Cardiac muscle cell (in vitro differentiated cells and primary cell): ENCODE data around the gene LRRC4C. TPM values are rescaled to one million over a fixed set of nuclear protein-coding genes. Genes with fewer than 3 reads are reported as not detected.

ENCODE experiments used
- DNase-seq, 2 donors: peaks; one replicate each; pipeline versions ENCODE4 v3.0.0 to v3.0.0-alpha.2; 2010 to 2017; ENCODE audit warnings: low read depth in 1 of 2, low spot score in 1 of 2
- H3K27ac ChIP-seq: fragments of 200-600 bp; sonication (generic); 2 replicates; pipeline ENCODE4 v1.5.1; 2016
- H3K27me3 ChIP-seq: fragments of 200-600 bp; sonication (generic); 2 replicates; pipeline ENCODE4 v1.6.0; 2016; ENCODE audit warnings: control low read depth
- H3K36me3 ChIP-seq: fragments of 200-600 bp; sonication (generic); 2 replicates; pipeline ENCODE4 v1.5.1; 2016; ENCODE audit warnings: control low read depth
- H3K4me1 ChIP-seq: fragments of 200-600 bp; sonication (generic); 2 replicates; pipeline ENCODE4 v1.8.1; 2017; ENCODE audit warnings: low read depth, mild to moderate bottlenecking, mixed run types
- H3K4me3 ChIP-seq: fragments of 200-600 bp; sonication (generic); 2 replicates; pipeline ENCODE4 v1.5.1; 2016; ENCODE audit warnings: mild to moderate bottlenecking
- H3K9me3 ChIP-seq: fragments of 200-600 bp; sonication (generic); 2 replicates; pipeline ENCODE4 v1.5.1; 2017; ENCODE audit warnings: low read depth, mild to moderate bottlenecking, control low read depth
- polyA plus RNA-seq: library from polyadenylated mRNA; unstranded; fragments of >200 nt; fragmentation: Nextera tagmentation; extraction: Ambion mirVana; gene quantifications from 2 replicates; pipeline ENCODE4 v1.2.1, GENCODE V29; 2016
- total RNA-seq: library from RNA; depleted of rRNA; stranded (reverse); fragments of >200 nt; gene quantifications from 2 replicates; pipeline ENCODE4 v1.2.3, GENCODE V29; 2016
- TF ChIP-seq, protein P1 (sequence below): IDR thresholded peaks from 2 replicates; pipeline ENCODE4 v1.5.1; 2012; ENCODE audit warnings: low read depth, mild to moderate bottlenecking, low read length

LRRC4C gene
- total and polyA plus RNA-seq, 2 experiments from 2014 or later: 0.66 to 0.77 TPM

DNA sequence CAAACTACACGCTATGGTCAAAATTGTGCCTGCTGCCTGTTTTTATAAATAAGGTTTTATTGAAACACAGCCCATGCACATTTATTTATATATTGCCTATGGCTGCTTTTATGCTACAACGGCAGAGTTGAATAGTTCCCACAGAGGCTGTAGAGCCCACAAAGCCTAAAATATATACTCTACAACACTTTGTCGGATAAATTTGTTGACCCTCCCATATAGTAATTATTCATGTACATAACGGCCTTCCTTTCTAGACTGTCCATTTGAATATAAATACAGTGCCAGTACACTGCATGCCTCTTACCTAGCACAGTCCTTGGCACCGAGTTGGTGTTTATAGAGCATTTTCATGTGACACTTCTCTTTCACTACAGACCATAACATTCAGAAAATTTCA, 314.0 kb downstream of the LRRC4C start:
- Histone ChIP-seq H3K4me3 (no peak overlapping the region), H3K4me1 (no peaks in the 10 kb centered on the region)

DNA sequence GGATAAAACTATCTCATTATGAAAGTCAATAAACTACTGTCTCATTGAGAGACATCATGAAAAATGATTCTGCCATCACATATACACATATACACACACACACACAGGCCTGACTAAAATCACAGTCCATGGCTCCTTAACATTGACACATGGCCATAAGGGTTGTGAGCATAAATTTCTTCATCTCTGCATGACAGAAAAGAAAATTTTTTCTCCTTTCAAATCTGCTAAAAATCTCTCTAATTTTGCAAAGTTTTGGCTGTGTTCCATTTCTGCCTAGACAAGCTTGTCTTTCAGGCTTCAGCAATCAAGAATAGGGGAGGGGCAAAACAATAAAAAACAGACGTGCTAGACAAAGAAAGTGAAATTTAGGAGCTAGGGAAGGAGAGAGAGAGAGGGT, 324.5 kb downstream of the LRRC4C start:
- no peak overlapping the region for H3K4me3 ChIP-seq
- TF ChIP-seq, protein P1, sequence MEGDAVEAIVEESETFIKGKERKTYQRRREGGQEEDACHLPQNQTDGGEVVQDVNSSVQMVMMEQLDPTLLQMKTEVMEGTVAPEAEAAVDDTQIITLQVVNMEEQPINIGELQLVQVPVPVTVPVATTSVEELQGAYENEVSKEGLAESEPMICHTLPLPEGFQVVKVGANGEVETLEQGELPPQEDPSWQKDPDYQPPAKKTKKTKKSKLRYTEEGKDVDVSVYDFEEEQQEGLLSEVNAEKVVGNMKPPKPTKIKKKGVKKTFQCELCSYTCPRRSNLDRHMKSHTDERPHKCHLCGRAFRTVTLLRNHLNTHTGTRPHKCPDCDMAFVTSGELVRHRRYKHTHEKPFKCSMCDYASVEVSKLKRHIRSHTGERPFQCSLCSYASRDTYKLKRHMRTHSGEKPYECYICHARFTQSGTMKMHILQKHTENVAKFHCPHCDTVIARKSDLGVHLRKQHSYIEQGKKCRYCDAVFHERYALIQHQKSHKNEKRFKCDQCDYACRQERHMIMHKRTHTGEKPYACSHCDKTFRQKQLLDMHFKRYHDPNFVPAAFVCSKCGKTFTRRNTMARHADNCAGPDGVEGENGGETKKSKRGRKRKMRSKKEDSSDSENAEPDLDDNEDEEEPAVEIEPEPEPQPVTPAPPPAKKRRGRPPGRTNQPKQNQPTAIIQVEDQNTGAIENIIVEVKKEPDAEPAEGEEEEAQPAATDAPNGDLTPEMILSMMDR: no peak
- no peaks in the 10 kb centered on the region for H3K36me3 ChIP-seq
- no peak for DNase-seq
- H3K27ac ChIP-seq: no peak overlapping the region
- no peaks in the 10 kb centered on the region for H3K27me3 ChIP-seq
- H3K9me3 ChIP-seq: no peaks in the 10 kb centered on the region
- H3K4me1 ChIP-seq: no peaks in the 10 kb centered on the region

More for the DNA sequence above, 314.0 kb downstream of the LRRC4C start:
- Histone ChIP-seq H3K9me3 (no peaks in the 10 kb centered on the region), H3K36me3 (no peaks in the 10 kb centered on the region), H3K27me3 (no peaks in the 10 kb centered on the region), H3K27ac (no peak overlapping the region)
- TF ChIP-seq, protein P1: no peak
- no peak for DNase-seq

DNA sequence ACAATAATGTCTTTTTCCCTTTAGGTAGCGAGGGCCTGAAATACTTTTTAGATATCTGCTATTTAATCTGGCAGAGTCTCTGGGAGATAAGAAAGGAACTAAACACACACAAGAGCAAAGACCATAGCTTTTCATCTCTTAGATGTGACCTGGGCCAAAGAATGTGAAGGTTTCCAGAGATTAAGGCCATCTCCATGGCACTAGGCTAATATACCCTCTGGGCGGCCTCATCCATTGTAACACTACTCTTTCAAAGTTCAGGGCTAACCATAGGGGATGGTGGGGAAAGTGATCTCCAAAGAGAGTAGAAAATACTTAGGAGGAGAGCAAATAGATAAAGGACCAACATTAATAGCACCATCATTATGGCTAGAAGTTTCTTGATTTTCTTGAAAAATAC, 326.4 kb downstream of the LRRC4C start:
- Histone ChIP-seq H3K4me1 (no peaks in the 10 kb centered on the region), H3K27ac (no peak overlapping the region), H3K36me3 (no peaks in the 10 kb centered on the region), H3K9me3 (no peaks in the 10 kb centered on the region), H3K4me3 (no peak overlapping the region), H3K27me3 (no peaks in the 10 kb centered on the region)
- TF ChIP-seq, protein P1: no peak
- no peak for DNase-seq

DNA sequence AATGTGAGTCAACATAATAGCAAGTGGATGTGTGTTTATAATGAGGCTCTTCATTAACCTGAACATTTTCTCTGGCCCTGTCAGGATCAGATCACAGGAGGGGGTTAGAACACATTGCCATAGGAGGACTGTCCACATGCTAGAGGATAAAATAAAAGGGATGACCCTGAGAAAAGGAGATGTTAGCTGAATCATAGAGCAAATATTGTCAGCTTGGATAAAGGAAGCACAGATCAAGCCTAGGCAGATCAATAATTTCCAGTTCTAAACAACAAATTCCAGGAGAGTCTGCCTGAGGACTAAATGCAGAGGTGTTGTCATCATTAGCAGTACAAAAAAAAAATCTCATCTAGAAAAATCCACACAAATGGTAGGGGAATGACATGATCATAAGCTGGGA, 337.9 kb downstream of the LRRC4C start:
- no peak for DNase-seq
- Histone ChIP-seq H3K4me1 (no peaks in the 10 kb centered on the region), H3K9me3 (no peaks in the 10 kb centered on the region), H3K4me3 (no peak overlapping the region), H3K27ac (no peak overlapping the region), H3K27me3 (no peaks in the 10 kb centered on the region), H3K36me3 (no peaks in the 10 kb centered on the region)
- TF ChIP-seq, protein P1: no peak

DNA sequence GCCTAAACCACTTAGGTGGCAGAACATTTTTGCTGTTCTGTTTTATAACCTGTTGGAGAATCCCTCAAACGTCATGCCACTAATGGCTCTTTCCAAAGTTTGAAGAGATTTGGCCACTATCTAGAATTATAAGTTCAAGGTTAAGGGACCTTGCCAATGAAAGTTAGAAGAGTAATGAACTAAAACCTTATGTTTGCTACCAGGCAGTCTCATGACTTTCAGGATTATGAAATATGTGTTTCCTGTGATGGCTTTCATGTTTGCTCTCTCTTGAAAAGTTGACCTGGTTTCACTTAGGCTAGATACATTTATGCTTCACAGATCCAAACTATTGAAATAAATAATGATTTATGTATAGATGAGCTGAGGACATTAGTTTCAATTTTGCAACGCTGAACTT, 340.0 kb downstream of the LRRC4C start:
- TF ChIP-seq, protein P1: no peak
- no peaks in the 10 kb centered on the region for H3K36me3 ChIP-seq

DNA sequence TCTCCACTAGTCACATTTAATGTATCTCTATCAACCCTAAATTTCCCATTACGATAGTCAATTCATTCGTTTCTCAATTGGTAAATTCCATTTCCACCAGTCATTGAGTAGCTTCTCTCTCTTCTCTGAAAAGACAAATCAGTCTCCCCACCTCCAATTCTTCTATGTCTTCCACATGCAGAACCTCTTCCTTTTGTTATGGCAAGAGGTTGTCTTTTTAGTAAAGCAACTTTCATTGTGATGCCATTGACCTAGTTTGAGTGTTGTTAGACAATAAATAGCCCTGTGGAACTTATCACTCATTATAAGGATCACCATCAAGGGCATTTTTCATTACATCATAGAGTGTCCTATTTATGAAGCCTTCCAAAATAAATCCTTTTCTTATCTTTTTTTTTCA, 340.9 kb downstream of the LRRC4C start:
- no peaks in the 10 kb centered on the region for H3K27me3 ChIP-seq
- no peaks in the 10 kb centered on the region for H3K36me3 ChIP-seq
- no peak overlapping the region for H3K27ac ChIP-seq
- no peak for DNase-seq
- no peaks in the 10 kb centered on the region for H3K4me1 ChIP-seq
- H3K4me3 ChIP-seq: no peak overlapping the region
- no peaks in the 10 kb centered on the region for H3K9me3 ChIP-seq
- TF ChIP-seq, protein P1: no peak

More for the DNA sequence above, 340.0 kb downstream of the LRRC4C start:
- H3K4me3 ChIP-seq: no peak overlapping the region
- H3K4me1 ChIP-seq: no peaks in the 10 kb centered on the region
- H3K9me3 ChIP-seq: no peaks in the 10 kb centered on the region
- H3K27ac ChIP-seq: no peak overlapping the region
- H3K27me3 ChIP-seq: no peaks in the 10 kb centered on the region
- DNase-seq: no peak
